Pancreas (tissue), 10 donors: Measurements from ENCODE around the gene CTDSP2. TPM values are rescaled to one million over a fixed set of nuclear protein-coding genes. Genes with fewer than 3 reads are reported as not detected.

Experiments
- ATAC-seq, 4 donors: fragments of 200-7000 bp; cut with Tn5 transposase; one replicate each; pipeline versions ENCODE4 v1.8.0 to v1.9.1; 2020; ENCODE audit warnings: mild to moderate bottlenecking in 4 of 4, moderate library complexity in 4 of 4
- DNase-seq, 6 donors: peaks; one replicate each; pipeline ENCODE4 v3.0.0-alpha.2; 2020
- FAIRE-seq: peaks from 2 replicates; lab custom pipeline; 2012; peaks lifted over from hg19 to GRCh38; lab: Jason Lieb, UNC
- H3K27ac ChIP-seq, 4 donors: fragments of 200-600 bp; sonication (generic); 1 replicate in 3 of 4; 2 replicates in 1 of 4; pipeline versions ENCODE4 v1.5.0 to v1.8.0; 2020
- H3K27me3 ChIP-seq, 4 donors: fragments of 200-600 bp; one replicate each; pipeline ENCODE4 v1.8.0; 2021
- H3K36me3 ChIP-seq, 3 donors: fragments of 200-600 bp; sonication (generic) in 1 of 3; one replicate each; pipeline versions ENCODE4 v1.5.0 to v1.8.0; 2020 to 2021
- H3K4me1 ChIP-seq, 3 donors: fragments of 200-600 bp; one replicate each; pipeline ENCODE4 v1.8.0; 2021
- H3K4me3 ChIP-seq, 4 donors: fragments of 200-600 bp; sonication (generic) in 2 of 4; one replicate each; pipeline versions ENCODE4 v1.5.0 to v1.8.0; 2020 to 2021
- H3K9me3 ChIP-seq, 4 donors: fragments of 200-600 bp; one replicate each; pipeline ENCODE4 v1.8.0; 2021
- CTCF ChIP-seq, 4 donors: fragments of 200-600 bp; sonication (generic) in 3 of 4; IDR thresholded peaks; one replicate each; pipeline versions ENCODE4 v1.5.0 to v1.8.0; 2021; ENCODE audit warnings: antibody characterized with exemption in 4 of 4
- WGBS, 2 donors: extraction: QIAGEN DNeasy Blood & Tissue Kit; methylation state at CpG; one replicate each; pipeline ENCODE4 v1.1.7; 2013; 5-methylcytosine and 5-hydroxymethylcytosine counted together
- intact Hi-C, 3 donors: fragments of 100-400 bp; cut with DNase I; formaldehyde crosslinking; loops; one replicate each; pipeline versions ENCODE4 v1.11.1 to v1.14.2; 2022
- polyA plus RNA-seq, 2 donors: library from polyadenylated mRNA; stranded (reverse); fragments of 200-250 nt; gene quantifications; one replicate each; pipeline ENCODE4 v1.2.3, GENCODE V29; 2013
- total RNA-seq, 6 donors: library from RNA; stranded (reverse); fragmentation: NEBNext Ultra II Directional in 4 of 6; extraction: Animal tissue kit (Norgen Biotek cat#: 25700) in 4 of 6; gene quantifications; one replicate each; pipeline versions ENCODE4 v1.2.1 to v1.2.4, GENCODE V29; 2021 to 2023
- donor health status: healthy with polysubstance abuse.
- donor health status: DM: no; HTN: no; CAD: no; lungs with moderate emphysema.
- donor health status: DM: no; HTN: no; CAD: no.
- donor health status: control.
- donor health status: control.
- donor health status: Bipolar disorder and iron deficiency.
- donor health status: DM: yes; HTN: yes; CAD: no.
- donor health status: DM: no; HTN: no; CAD: no.
- donor health status: DM: no; HTN: no; CAD: no.
- donor health status: DM: yes; HTN: yes; CAD: no.

CTDSP2 gene
- total and polyA plus RNA-seq, 8 donors = 38.7 to 165 (median 90.3) TPM

GRCh38 chr12:57869927-57870318 lies 23.4 kb upstream of the CTDSP2 start:
- intact Hi-C loops = no loop called here
- no peaks in the 10 kb centered on the region for H3K9me3 ChIP-seq
- WGBS, 2 donors = 81 to 82% methylated on average over 8 of the region's 8 CpGs
- H3K27me3 ChIP-seq = no peaks in the 10 kb centered on the region
- H3K4me1 ChIP-seq = no peaks in the 10 kb centered on the region
- H3K36me3 ChIP-seq = no peaks in the 10 kb centered on the region
- TF ChIP-seq CTCF (IDR thresholded peaks at IDR 0.05) = no peak
- H3K4me3 ChIP-seq = no peak overlapping the region
- FAIRE-seq (no peak), ATAC-seq (no peak), DNase-seq (no peak)
- H3K27ac ChIP-seq = no peak overlapping the region

GRCh38 chr12:57869298-57869926 lies 22.9 kb upstream of the CTDSP2 start:
- no peak for TF ChIP-seq CTCF (IDR thresholded peaks at IDR 0.05)
- H3K4me1 ChIP-seq = no peaks in the 10 kb centered on the region
- H3K9me3 ChIP-seq = no peaks in the 10 kb centered on the region
- no peak for ATAC-seq
- no peaks in the 10 kb centered on the region for H3K36me3 ChIP-seq
- H3K27me3 ChIP-seq = no peaks in the 10 kb centered on the region
- H3K27ac ChIP-seq = no peak overlapping the region
- FAIRE-seq = no peak
- intact Hi-C loops = no loop called here
- no peak for DNase-seq
- no peak overlapping the region for H3K4me3 ChIP-seq
- WGBS, 2 donors = 80 to 87% methylated on average over 11 of the region's 11 CpGs

- WGBS, 2 donors = 84 to 87% methylated on average over 11 of the region's 11 CpGs
- Histone ChIP-seq H3K4me3 (no peak overlapping the region), H3K36me3 (no peaks in the 10 kb centered on the region), H3K27me3 (no peaks in the 10 kb centered on the region), H3K4me1 (no peaks in the 10 kb centered on the region), H3K27ac (no peak overlapping the region), H3K9me3 (no peaks in the 10 kb centered on the region)
- TF ChIP-seq CTCF (IDR thresholded peaks at IDR 0.05) = no peak
- intact Hi-C loops = no loop called here
- DNase-seq = no peak
- ATAC-seq = no peak
- FAIRE-seq = no peak
Measured at GRCh38 chr12:57868851-57869268, 22.3 kb upstream of the CTDSP2 start.

GRCh38 chr12:57868221-57868620 lies 21.7 kb upstream of the CTDSP2 start:
- intact Hi-C loops = no loop called here
- Histone ChIP-seq H3K4me3 (no peak overlapping the region), H3K27ac (no peak overlapping the region), H3K36me3 (no peaks in the 10 kb centered on the region), H3K4me1 (no peaks in the 10 kb centered on the region), H3K27me3 (no peaks in the 10 kb centered on the region), H3K9me3 (no peaks in the 10 kb centered on the region)
- FAIRE-seq = no peak
- no peak for TF ChIP-seq CTCF (IDR thresholded peaks at IDR 0.05)
- ATAC-seq = no peak
- 73 to 80% methylated on average over 3 of the region's 3 CpGs for WGBS, 2 donors
- DNase-seq = no peak

- no peak for TF ChIP-seq CTCF (IDR thresholded peaks at IDR 0.05)
- intact Hi-C loops = no loop called here
- Histone ChIP-seq H3K36me3 (no peaks in the 10 kb centered on the region), H3K9me3 (no peaks in the 10 kb centered on the region), H3K4me1 (no peaks in the 10 kb centered on the region), H3K4me3 (no peak overlapping the region), H3K27me3 (no peaks in the 10 kb centered on the region), H3K27ac (no peak overlapping the region)
- no peak for DNase-seq
- ATAC-seq = no peak
- FAIRE-seq = no peak
- 84% methylated on average over 3 of the region's 3 CpGs for WGBS, 2 donors
Measured at GRCh38 chr12:57866308-57867019, 19.9 kb upstream of the CTDSP2 start.
